PC-9 (cell line): Measurements from ENCODE around the gene LPAR1. TPM values are rescaled to one million over a fixed set of nuclear protein-coding genes. Genes with fewer than 3 reads are reported as not detected.

Experiments used
- BruUV-seq: library from RNA; stranded (reverse); fragments of 400-500 nt; replicated peaks from 2 replicates; lab custom pipeline; 2021; lab: Mats Ljungman, UMichigan
- CTCF ChIA-PET: fragments of 300-600 bp; sonication (Branson Sonifier 250); formaldehyde crosslinking; loops from one replicate; lab custom pipeline; 2022; ENCODE audit warnings: antibody characterized with exemption; lab: Charles Lee
- POLR2A ChIA-PET: fragments of 300-600 bp; sonication (Branson Sonifier 250); formaldehyde crosslinking; loops from one replicate; lab custom pipeline; 2022; ENCODE audit warnings: antibody characterized with exemption; ENCODE audit not compliant: unreplicated experiment; lab: Charles Lee
- DNase-seq, 2 experiments: peaks; one replicate each; pipeline versions ENCODE4 v3.0.0 to v3.0.0-alpha.2; 2015 to 2022; ENCODE audit warnings: mixed read lengths in 1 of 2
- H2AFZ ChIP-seq: fragments of 200-600 bp; sonication (generic); 2 replicates; pipeline ENCODE4 v1.8.1; 2017; ENCODE audit warnings: antibody characterized with exemption
- H3F3A ChIP-seq: fragments of 200-600 bp; sonication (generic); 2 replicates; pipeline ENCODE4 v1.8.1; 2017; ENCODE audit warnings: antibody characterized with exemption, mild to moderate bottlenecking, low read depth; ENCODE audit not compliant: insufficient read depth
- H3K27ac ChIP-seq: fragments of 200-600 bp; sonication (generic); 2 replicates; pipeline ENCODE4 v1.6.1; 2016; ENCODE audit warnings: mixed run types
- H3K27me3 ChIP-seq: fragments of 200-600 bp; sonication (generic); 2 replicates; pipeline ENCODE4 v1.6.1; 2016; ENCODE audit warnings: low read depth, mixed run types; ENCODE audit not compliant: insufficient read depth
- H3K36me3 ChIP-seq: fragments of 200-600 bp; sonication (generic); 2 replicates; pipeline ENCODE4 v1.6.1; 2016; ENCODE audit warnings: low read depth, mixed run types
- H3K4me1 ChIP-seq: fragments of 200-600 bp; sonication (generic); replicated peaks from 2 replicates; pipeline ENCODE4 v1.6.1; 2016; ENCODE audit warnings: mixed run types; ENCODE audit not compliant: insufficient read depth
- H3K4me2 ChIP-seq: fragments of 200-600 bp; sonication (generic); 2 replicates; pipeline ENCODE4 v1.6.1; 2017; ENCODE audit warnings: mixed run types
- H3K4me3 ChIP-seq: fragments of 200-600 bp; sonication (generic); 2 replicates; pipeline ENCODE4 v1.6.1; 2016; ENCODE audit warnings: mixed run types
- H3K79me2 ChIP-seq: fragments of 200-600 bp; sonication (generic); 2 replicates; pipeline ENCODE4 v1.6.1; 2017; ENCODE audit warnings: low read depth, mixed run types
- H3K9me2 ChIP-seq: fragments of 200-600 bp; sonication (generic); 2 replicates; pipeline ENCODE4 v1.8.1; 2017; ENCODE audit warnings: mild to moderate bottlenecking; ENCODE audit not compliant: insufficient read depth
- H3K9me3 ChIP-seq: fragments of 200-600 bp; sonication (generic); 2 replicates; pipeline ENCODE4 v1.8.1; 2016; ENCODE audit warnings: low read depth; ENCODE audit not compliant: insufficient read depth
- H4K20me1 ChIP-seq: fragments of 200-600 bp; sonication (generic); 2 replicates; pipeline ENCODE4 v1.8.1; 2017; ENCODE audit not compliant: insufficient read depth
- EZH2 ChIP-seq: fragments of 200-600 bp; sonication (generic); IDR thresholded peaks from 2 replicates; pipeline ENCODE4 v1.8.0; 2017; ENCODE audit warnings: antibody characterized with exemption, low read depth
- intact Hi-C: fragments of 100-400 bp; cut with micrococcal nuclease; formaldehyde crosslinking; loops from one replicate; pipeline ENCODE4 v1.10.0; 2022; ENCODE audit not compliant: unreplicated experiment
- total RNA-seq: library from RNA; stranded (reverse); gene quantifications from 2 replicates; pipeline ENCODE4 v1.2.3, GENCODE V29; 2021
- TF ChIP-seq, protein P1 (sequence below): fragments of 200-600 bp; sonication (generic); conservative IDR thresholded peaks from 2 replicates; pipeline ENCODE4 v1.6.1; 2017; ENCODE audit warnings: mixed run types, antibody characterized with exemption, mild to moderate bottlenecking, moderate library complexity

LPAR1 gene
- total RNA-seq, 1 experiment from 2014 or later: 11.8 TPM

DNA sequence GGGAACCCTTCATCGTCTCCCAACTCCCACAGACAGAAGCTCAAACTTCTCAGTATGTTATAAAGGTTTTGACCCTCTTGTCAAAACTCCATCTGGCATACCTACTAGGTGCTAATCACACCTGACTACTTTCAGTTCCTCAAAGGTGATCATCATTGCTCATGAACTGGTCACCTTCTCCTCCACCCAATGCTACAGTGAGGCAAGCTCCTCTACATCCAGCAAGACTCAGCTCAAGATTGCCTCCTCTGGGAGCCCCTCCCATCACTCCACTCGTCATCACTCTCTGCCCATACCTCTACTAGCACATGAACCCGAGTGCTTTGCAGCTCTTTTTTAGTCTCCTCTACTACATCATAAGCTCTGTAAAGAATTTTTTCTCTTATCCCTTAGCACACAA is 102.4 kb downstream of the LPAR1 start:
- Histone ChIP-seq H3K27ac (no peak overlapping the region), H2AFZ (no peak overlapping the region), H3F3A (no peaks in the 10 kb centered on the region), H3K9me3 (no peaks in the 10 kb centered on the region), H3K79me2 (no peaks in the 10 kb centered on the region), H3K4me3 (no peak overlapping the region), H3K36me3 (peaks cover 20% of the 10 kb centered on the region; the same call in 1 of the 2 replicates), H4K20me1 (no peaks in the 10 kb centered on the region), H3K9me2 (no peaks in the 10 kb centered on the region), H3K27me3 (no peaks in the 10 kb centered on the region), H3K4me2 (no peak overlapping the region), H3K4me1 (no peaks in the 10 kb centered on the region)
- intact Hi-C loops: no loop called here
- DNase-seq: no peak
- ChIA-PET CTCF (no interaction called here), POLR2A (no interaction called here)
- no TSS peak for BruUV-seq
- TF ChIP-seq EZH2: no peak
- TF ChIP-seq, protein P1, sequence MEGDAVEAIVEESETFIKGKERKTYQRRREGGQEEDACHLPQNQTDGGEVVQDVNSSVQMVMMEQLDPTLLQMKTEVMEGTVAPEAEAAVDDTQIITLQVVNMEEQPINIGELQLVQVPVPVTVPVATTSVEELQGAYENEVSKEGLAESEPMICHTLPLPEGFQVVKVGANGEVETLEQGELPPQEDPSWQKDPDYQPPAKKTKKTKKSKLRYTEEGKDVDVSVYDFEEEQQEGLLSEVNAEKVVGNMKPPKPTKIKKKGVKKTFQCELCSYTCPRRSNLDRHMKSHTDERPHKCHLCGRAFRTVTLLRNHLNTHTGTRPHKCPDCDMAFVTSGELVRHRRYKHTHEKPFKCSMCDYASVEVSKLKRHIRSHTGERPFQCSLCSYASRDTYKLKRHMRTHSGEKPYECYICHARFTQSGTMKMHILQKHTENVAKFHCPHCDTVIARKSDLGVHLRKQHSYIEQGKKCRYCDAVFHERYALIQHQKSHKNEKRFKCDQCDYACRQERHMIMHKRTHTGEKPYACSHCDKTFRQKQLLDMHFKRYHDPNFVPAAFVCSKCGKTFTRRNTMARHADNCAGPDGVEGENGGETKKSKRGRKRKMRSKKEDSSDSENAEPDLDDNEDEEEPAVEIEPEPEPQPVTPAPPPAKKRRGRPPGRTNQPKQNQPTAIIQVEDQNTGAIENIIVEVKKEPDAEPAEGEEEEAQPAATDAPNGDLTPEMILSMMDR: no peak

DNA sequence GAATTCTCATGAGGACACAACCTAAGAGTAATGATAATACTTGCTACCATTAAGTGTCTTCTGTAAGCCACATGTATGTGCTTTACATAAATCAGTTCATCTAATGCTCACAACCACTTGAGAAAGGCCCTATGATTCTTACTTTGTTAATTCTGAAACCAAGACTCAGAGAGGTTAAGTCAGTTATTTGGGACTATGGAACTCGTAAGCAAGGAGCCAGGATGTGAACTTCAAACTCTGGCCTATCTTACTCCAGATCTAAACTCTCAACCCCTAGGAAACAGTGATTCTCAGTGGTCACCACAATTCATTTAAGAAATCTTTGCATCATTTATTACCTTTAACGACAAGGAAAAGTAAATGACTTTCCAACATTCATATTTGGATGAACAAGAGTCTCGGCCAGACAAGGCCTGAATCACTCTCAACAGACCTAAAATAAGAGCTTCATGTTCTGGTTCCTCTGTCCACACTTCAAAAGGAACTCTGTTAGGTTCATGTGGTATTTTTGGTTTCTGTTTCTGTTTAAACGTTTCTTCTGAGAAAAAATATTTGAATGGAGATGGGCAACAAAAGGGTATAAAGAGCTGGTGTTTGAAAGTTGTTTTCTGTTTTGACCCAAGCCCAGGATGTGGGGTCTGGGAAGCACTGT is 104.8 kb downstream of the LPAR1 start:
- no peak overlapping the region for H3K27ac ChIP-seq

DNA sequence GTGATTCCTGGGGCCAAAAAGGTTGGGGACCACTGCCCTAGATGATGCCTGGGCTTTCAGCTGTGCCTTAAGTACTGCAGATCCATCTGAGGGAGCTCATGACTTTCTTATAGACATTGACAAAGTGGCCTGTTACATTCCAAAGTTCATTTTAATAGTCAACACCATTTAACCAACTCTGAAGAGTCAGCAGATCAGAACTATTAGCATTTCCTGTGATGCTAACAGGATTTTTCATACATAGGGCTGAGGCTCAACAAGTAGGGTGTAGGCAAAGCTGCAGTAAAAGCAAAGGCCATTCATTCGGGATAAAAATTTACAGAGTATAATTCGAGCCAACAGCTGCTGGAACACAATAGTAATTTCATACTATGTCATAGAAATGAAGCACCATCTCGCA is 105.4 kb downstream of the LPAR1 start:
- BruUV-seq: no TSS peak
- H3K79me2 ChIP-seq: no peaks in the 10 kb centered on the region
- CTCF ChIA-PET: no interaction called here

More for the DNA sequence above, 104.8 kb downstream of the LPAR1 start:
- H3K4me1 ChIP-seq: no peaks in the 10 kb centered on the region
- no peaks in the 10 kb centered on the region for H3F3A ChIP-seq
- H3K9me2 ChIP-seq: no peaks in the 10 kb centered on the region
- H3K4me2 ChIP-seq: no peak overlapping the region
- no peak overlapping the region for H3K4me3 ChIP-seq
- H3K9me3 ChIP-seq: no peaks in the 10 kb centered on the region
- DNase-seq: no peak
- TF ChIP-seq EZH2: no peak
- TF ChIP-seq, protein P1: no peak
- H3K79me2 ChIP-seq: no peaks in the 10 kb centered on the region
- H3K36me3 ChIP-seq: peaks cover 5% of the 10 kb centered on the region; the same call in 1 of the 2 replicates
- CTCF ChIA-PET: no interaction called here
- no peaks in the 10 kb centered on the region for H4K20me1 ChIP-seq
- intact Hi-C loops: no loop called here
- no peaks in the 10 kb centered on the region for H3K27me3 ChIP-seq
- BruUV-seq: no TSS peak
- POLR2A ChIA-PET: no interaction called here
- H2AFZ ChIP-seq: no peak overlapping the region

More for the DNA sequence above, 105.4 kb downstream of the LPAR1 start:
- peaks cover 5% of the 10 kb centered on the region; the same call in 1 of the 2 replicates for H3K36me3 ChIP-seq
- H3K9me3 ChIP-seq: no peaks in the 10 kb centered on the region
- intact Hi-C loops: no loop called here
- H3K9me2 ChIP-seq: no peaks in the 10 kb centered on the region
- no peak overlapping the region for H3K4me2 ChIP-seq
- no peak overlapping the region for H2AFZ ChIP-seq
- no peaks in the 10 kb centered on the region for H3K4me1 ChIP-seq
- no peaks in the 10 kb centered on the region for H4K20me1 ChIP-seq
- no peaks in the 10 kb centered on the region for H3F3A ChIP-seq
- TF ChIP-seq EZH2: no peak
- TF ChIP-seq, protein P1: no peak
- POLR2A ChIA-PET: no interaction called here
- no peaks in the 10 kb centered on the region for H3K27me3 ChIP-seq
- H3K4me3 ChIP-seq: no peak overlapping the region
- DNase-seq: no peak
- H3K27ac ChIP-seq: no peak overlapping the region
